Choroid plexus epithelial cell (primary cell): ENCODE measurements around the gene DPH2.

Experiments
- DNase-seq: peaks from one replicate; pipeline ENCODE4 v3.0.0-alpha.2; 2010; ENCODE audit warnings: low read depth
- H3K4me3 ChIP-seq: 2 replicates; pipeline ENCODE4 v1.5.1; 2011; ENCODE audit warnings: low read depth, mild to moderate bottlenecking, control low read depth, low read length, moderate library complexity
- TF ChIP-seq, protein P1 (sequence below): conservative IDR thresholded peaks from 2 replicates; pipeline ENCODE4 v1.5.1; 2011; ENCODE audit warnings: low read depth, mild to moderate bottlenecking, control low read depth, inconsistent platforms, low read length, moderate library complexity

Gene DPH2

DNA sequence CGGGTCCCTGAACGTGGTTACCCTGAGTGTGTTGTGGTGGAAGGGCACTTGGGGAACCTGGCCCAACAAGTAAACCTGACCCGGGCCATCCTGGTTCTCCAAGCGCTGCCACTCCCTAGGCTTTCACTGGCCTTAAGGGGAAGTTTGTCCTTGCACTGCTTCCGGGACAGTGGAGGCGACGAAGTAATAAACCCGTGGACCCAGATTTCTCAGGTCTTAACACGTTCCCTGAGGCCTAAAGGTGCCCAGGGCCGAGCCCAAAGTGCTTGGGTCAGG is 21.3 kb downstream of the DPH2 start:
- H3K4me3 ChIP-seq = peak overlapping the region; percentile 73
- no peak for DNase-seq
- TF ChIP-seq, protein P1, sequence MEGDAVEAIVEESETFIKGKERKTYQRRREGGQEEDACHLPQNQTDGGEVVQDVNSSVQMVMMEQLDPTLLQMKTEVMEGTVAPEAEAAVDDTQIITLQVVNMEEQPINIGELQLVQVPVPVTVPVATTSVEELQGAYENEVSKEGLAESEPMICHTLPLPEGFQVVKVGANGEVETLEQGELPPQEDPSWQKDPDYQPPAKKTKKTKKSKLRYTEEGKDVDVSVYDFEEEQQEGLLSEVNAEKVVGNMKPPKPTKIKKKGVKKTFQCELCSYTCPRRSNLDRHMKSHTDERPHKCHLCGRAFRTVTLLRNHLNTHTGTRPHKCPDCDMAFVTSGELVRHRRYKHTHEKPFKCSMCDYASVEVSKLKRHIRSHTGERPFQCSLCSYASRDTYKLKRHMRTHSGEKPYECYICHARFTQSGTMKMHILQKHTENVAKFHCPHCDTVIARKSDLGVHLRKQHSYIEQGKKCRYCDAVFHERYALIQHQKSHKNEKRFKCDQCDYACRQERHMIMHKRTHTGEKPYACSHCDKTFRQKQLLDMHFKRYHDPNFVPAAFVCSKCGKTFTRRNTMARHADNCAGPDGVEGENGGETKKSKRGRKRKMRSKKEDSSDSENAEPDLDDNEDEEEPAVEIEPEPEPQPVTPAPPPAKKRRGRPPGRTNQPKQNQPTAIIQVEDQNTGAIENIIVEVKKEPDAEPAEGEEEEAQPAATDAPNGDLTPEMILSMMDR = no peak

DNA sequence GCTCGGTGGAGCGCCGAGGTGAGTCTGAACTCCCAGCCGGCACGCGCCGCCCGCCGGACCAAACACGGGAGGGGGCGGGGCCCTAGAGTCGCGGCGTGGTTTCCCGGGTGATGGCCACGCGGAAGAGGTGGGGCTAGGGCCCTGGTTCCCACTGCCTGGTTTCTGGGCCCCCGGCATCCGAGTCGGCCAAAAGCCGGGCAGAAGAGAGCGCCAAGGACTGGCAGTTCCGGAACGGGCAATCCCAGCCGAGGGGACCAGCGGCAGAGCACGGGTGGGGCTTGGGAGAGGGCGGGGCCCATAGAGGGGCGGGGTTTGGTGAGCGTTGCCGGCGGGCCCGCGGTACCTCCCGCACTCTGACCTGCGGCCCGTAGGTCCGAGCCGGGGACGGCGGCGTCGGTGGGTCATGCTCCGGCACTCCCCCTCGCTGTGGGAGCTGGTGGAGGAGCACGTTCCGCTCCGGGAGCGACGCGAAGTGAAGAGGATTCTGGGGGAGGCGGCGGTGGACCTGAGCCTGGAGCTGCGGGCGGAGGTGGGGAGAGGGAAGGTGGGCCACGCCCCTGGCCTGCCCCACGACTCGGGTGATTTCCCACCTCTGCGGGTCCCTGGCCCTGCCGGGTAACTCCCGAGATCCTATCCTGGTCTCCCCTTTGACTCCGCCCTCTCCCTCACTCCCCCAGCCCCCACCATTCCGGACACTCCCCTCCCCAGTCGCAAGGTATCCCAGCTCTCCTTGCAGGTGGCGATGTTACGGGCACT is 21.8 kb downstream of the DPH2 start, which contains the start of gene CCDC24:
CCDC24 (plus strand) TSS at position 124 of the 756 bp plus-strand sequence; CDS start at position 404, 280 bp downstream.
- TF ChIP-seq, protein P1 = peak; percentile 14
- DNase-seq = peak; percentile 71
- peak within 1 kb of the TSS; percentile 73 for H3K4me3 ChIP-seq

DNA sequence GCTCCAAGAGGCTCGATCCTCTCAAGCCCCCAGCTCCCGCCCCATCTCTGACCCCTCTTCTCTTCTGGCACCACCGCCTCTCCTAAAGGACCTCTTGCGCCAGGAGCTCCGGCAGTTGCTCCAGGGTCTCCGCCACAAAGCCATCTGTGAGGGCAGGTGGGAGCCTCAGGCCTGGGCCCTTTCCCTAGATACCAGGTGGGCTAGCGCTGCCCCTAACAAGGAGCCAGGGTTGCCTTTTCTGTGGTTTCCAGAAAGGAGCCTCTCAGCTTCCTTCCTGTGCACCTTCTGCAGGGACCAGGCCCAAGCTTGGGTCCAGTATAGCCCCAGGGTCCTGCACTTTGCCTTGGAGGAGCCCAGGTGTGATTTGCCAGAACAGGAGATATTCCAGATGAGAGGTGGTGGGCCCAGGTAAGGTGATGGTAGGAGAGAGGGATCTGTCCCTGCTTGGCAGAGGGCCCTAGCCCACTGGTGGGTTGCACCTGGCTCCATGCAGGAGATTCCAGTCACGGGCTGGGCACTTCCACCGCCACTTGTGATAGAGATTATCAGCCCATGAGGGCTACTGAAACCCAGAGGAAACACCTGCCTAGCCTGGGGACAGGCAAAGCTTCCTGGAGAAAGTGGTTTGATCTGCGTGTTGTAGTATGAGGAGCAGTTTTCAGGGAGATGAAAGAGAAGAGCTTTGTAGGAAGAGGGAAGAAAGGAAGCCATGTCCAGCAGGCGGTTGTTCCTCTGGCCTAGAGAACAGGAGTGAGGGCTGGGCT is 22.6 kb downstream of the DPH2 start:
- no peak for DNase-seq
- peak overlapping the region; percentile 73 for H3K4me3 ChIP-seq

DNA sequence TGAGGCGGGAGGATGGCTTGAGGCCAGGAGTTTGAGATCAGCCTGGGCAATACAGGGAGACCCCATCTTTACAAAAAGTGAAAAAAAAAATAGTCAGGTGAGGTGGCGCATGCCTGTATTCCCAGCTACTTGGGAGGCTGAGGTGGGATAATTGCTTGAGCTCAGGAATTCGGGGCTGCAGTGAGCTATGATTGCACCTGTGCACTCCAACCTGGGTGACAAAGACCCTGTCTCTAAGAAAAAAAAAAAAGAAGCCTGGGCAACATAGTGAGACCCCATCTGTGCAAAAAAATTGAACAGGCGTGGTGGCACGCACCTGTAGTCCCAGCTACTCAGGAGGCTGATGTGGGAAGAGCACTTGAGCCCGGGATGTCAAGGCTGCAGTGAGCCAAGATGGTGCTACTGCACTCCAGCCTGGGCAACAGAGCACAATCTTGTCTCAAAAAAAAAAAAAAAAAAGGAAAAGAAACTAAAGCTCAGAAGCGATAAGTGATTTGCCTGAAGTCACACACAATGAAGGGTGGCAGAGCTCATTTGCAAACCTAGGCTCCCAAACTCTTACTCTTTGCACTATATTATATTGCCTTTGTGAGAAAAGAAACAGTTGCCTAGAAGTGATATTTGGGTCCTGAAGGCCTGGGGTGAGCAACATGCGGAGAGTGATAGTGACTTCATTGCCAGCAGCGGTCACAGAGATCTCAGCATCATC is 23.6 kb downstream of the DPH2 start:
- no peak overlapping the region for H3K4me3 ChIP-seq
- no peak for DNase-seq
- TF ChIP-seq, protein P1 = no peak

More for the DNA sequence above, 22.6 kb downstream of the DPH2 start:
- TF ChIP-seq, protein P1 = no peak

DNA sequence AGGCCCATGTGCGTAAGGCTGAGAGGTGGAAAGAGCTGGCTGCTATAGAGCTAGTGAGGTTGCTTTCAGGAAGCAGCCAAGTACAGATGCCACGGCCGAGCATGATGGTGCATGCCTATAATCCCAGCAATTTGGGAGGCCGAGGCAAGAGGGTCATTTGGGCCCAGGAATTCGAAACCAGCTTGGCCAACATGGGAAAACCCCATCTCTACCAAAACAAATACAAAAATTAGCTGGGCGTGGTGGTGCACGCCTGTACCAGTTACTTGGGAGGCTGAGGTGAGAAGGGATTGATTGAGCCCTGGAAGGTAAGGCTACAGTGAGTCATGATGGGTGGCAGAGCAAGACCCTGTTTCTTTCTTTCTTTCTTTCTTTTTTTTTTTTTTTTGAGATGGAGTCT is 24.3 kb downstream of the DPH2 start:
- no peak for DNase-seq
- TF ChIP-seq, protein P1 = no peak
- H3K4me3 ChIP-seq = no peak overlapping the region

DNA sequence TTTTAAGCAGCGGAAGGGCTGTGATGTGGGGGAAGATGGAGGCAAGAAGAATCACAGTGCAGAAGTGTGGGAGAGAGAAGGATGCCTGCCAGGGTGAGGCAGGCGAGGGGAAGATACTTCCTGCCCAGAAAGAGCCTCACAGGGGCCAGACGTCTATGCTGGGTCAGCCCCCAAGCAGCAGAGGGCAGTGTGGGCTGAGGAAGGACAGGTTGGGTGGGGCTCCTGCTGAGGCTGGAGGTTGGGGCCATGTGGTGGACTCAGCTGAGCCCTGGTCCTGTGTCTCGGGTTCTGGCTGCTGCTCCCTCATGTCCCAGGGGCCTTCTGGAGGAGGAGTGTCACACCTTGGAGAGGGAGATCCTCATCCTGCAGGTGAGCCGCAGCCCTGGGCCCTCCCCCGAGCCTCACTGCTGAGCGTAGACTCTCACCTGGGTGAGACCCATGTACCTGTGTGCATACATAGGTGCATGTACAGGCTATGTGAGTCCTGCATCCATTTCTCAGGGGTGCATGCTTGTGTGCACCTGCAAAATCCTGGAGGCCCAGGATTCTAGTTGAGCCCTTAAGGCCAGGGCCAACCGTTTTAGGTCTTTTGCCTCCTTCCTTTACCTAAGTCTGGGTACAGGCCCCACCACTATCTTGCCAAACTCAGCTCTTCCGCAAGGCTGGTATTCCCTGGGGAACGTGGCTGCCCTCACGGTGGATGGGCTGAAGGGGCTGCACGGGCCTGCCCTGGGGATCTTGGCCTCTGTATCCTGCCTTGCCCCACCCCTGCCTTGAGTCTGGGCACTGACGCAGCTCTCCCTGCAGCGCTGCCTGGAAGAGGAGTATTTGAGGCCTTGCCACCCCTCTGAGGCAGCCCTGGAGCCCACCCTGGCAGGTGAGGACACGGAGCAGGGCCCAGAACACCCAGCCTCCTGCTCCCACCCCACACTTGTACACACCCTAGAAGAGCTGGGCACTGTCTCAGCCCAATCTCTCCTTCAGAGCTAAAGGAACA is 25.3 kb downstream of the DPH2 start:
- peak; percentile 24 for DNase-seq
- H3K4me3 ChIP-seq = no peak overlapping the region
- TF ChIP-seq, protein P1 = peak; percentile 44
